HepG2 (cell line): ENCODE data around the gene FAM184B. TPM values are rescaled to one million over a fixed set of nuclear protein-coding genes. Genes with fewer than 3 reads are reported as not detected.

ENCODE experiments used
- ATAC-seq: fragments of 200-7000 bp; cut with Tn5 transposase; 3 replicates; pipeline ENCODE4 v1.9.1; 2020; ENCODE audit warnings: mild to moderate bottlenecking, moderate library complexity
- BruUV-seq: library from RNA; stranded (reverse); fragments of 400-500 nt; replicated peaks from 2 replicates; lab custom pipeline; 2021; lab: Mats Ljungman, UMichigan
- CTCF ChIA-PET: fragments of 300-600 bp; formaldehyde crosslinking; extraction: SDS; loops from one replicate; lab custom pipeline; 2021; ENCODE audit warnings: low total read pairs, inconsistent platforms, low intra/inter-chr PET ratio; lab: Yijun Ruan, JAX
- POLR2A ChIA-PET: fragments of 350-600 bp; sonication (Branson Sonifier 250); formaldehyde crosslinking; loops from one replicate; lab custom pipeline; 2020; ENCODE audit warnings: antibody characterized with exemption, inconsistent platforms; lab: Yijun Ruan, JAX
- DNase-seq: peaks from one replicate; pipeline ENCODE4 v3.0.0-alpha.2; 2015; ENCODE audit warnings: low spot score
- FAIRE-seq: peaks from 3 replicates; lab custom pipeline; 2011; peaks lifted over from hg19 to GRCh38; lab: Jason Lieb, UNC
- H2AFZ ChIP-seq: one replicate; pipeline ENCODE4 v1.6.1; 2011; ENCODE audit warnings: low read length, inconsistent platforms
- H3K27ac ChIP-seq: fragments of 300-600 bp; 3 replicates; pipeline ENCODE4 v1.8.0; 2011; ENCODE audit warnings: mixed run types, mild to moderate bottlenecking, mixed read lengths, low read length, inconsistent platforms; ENCODE audit not compliant: insufficient read depth; ENCODE audit errors: extremely low read length
- H3K27me3 ChIP-seq, 2 experiments: fragments of 200-600 bp in 1 of 2; 2 replicates in 1 of 2; 3 replicates in 1 of 2; pipeline versions ENCODE4 v1.6.0 to v1.8.0; 2011; ENCODE audit warnings: low read length in 2 of 2, mild to moderate bottlenecking in 2 of 2, moderate library complexity in 2 of 2, inconsistent platforms in 1 of 2; ENCODE audit not compliant: insufficient read depth in 2 of 2, control insufficient read depth in 1 of 2
- H3K36me3 ChIP-seq, 2 experiments: fragments of 200-600 bp in 1 of 2; replicated peaks in 1 of 2; 2 replicates in 1 of 2; 3 replicates in 1 of 2; pipeline versions ENCODE4 v1.5.1 to v1.8.0; 2011; ENCODE audit warnings: low read length in 2 of 2, inconsistent platforms in 1 of 2; ENCODE audit not compliant: insufficient read depth in 2 of 2, control insufficient read depth in 1 of 2
- H3K4me1 ChIP-seq: 2 replicates; pipeline ENCODE4 v1.5.1; 2012; ENCODE audit warnings: low read length, inconsistent platforms; ENCODE audit not compliant: insufficient read depth
- H3K4me2 ChIP-seq: 2 replicates; pipeline ENCODE4 v1.6.0; 2011; ENCODE audit warnings: low read depth, low read length, inconsistent platforms
- H3K4me3 ChIP-seq, 3 experiments: fragments of 200-600 bp in 1 of 3; sonication (generic), shearing (Covaris generic) in 1 of 3; replicated peaks in 1 of 3; 2 replicates each; pipeline ENCODE4 v1.5.1; 2011 to 2016; ENCODE audit warnings: low read length in 3 of 3, inconsistent platforms in 2 of 3, low read depth in 2 of 3, mild to moderate bottlenecking in 2 of 3, control low read depth in 1 of 3, mixed read lengths in 1 of 3; ENCODE audit not compliant: insufficient read depth in 1 of 3
- H3K79me2 ChIP-seq: one replicate; pipeline ENCODE4 v1.6.1; 2011; ENCODE audit warnings: low read length, inconsistent platforms; ENCODE audit not compliant: insufficient read depth
- H3K9ac ChIP-seq: 2 replicates; pipeline ENCODE4 v1.6.0; 2011; ENCODE audit warnings: mild to moderate bottlenecking, low read depth, low read length, inconsistent platforms; ENCODE audit not compliant: insufficient read depth
- H3K9me3 ChIP-seq: 2 replicates; pipeline ENCODE4 v1.5.1; 2012; ENCODE audit warnings: mild to moderate bottlenecking, low read length
- H4K20me1 ChIP-seq: 2 replicates; pipeline ENCODE4 v1.6.0; 2011; ENCODE audit warnings: inconsistent platforms, mild to moderate bottlenecking, low read length, moderate library complexity; ENCODE audit not compliant: insufficient read depth
- DZIP1 ChIP-seq: sonication (generic); formaldehyde crosslinking; IDR thresholded peaks from 2 replicates; pipeline ENCODE4 v1.5.0; 2020; ENCODE audit warnings: mild to moderate bottlenecking, missing genetic modification reagents
- HNRNPLL ChIP-seq: fragments of 200-400 bp; formaldehyde crosslinking; IDR thresholded peaks from 2 replicates; pipeline ENCODE4 v1.6.1; 2017; ENCODE audit warnings: mild to moderate bottlenecking, low read depth, low read length; ENCODE audit not compliant: poor library complexity, severe bottlenecking
- JUND ChIP-seq: sonication (generic); formaldehyde crosslinking; IDR thresholded peaks from 2 replicates; pipeline ENCODE4 v1.8.0; 2022; ENCODE audit warnings: mild to moderate bottlenecking, missing genetic modification reagents
- MIXL1 ChIP-seq: IDR thresholded peaks from 2 replicates; pipeline ENCODE4 v1.6.1; 2016
- NR2F6 ChIP-seq, 2 experiments: IDR thresholded peaks; 2 replicates each; pipeline ENCODE4 v1.6.1; 2016; ENCODE audit warnings: antibody characterized with exemption in 1 of 2, mild to moderate bottlenecking in 1 of 2
- RFX3 ChIP-seq: IDR thresholded peaks from 2 replicates; pipeline ENCODE4 v1.6.1; 2016; ENCODE audit warnings: missing biosample characterization, missing genetic modification reagents
- SAFB2 ChIP-seq: sonication (generic); formaldehyde crosslinking; IDR thresholded peaks from 2 replicates; pipeline ENCODE4 v1.5.1; 2020; ENCODE audit warnings: missing genetic modification reagents, low read depth, mild to moderate bottlenecking, borderline replicate concordance
- SALL1 ChIP-seq: sonication (generic); formaldehyde crosslinking; IDR thresholded peaks from 2 replicates; pipeline ENCODE4 v1.8.0; 2022; ENCODE audit warnings: mild to moderate bottlenecking, missing genetic modification reagents
- TGIF2 ChIP-seq: IDR thresholded peaks from 2 replicates; pipeline ENCODE4 v1.6.1; 2016; ENCODE audit warnings: control low read depth, missing compliant biosample characterization
- U2AF2 ChIP-seq: fragments of 200-400 bp; formaldehyde crosslinking; IDR thresholded peaks from 2 replicates; pipeline ENCODE4 v1.6.1; 2017; ENCODE audit warnings: low read depth, mild to moderate bottlenecking, low read length
- ZNF615 ChIP-seq: sonication (generic); formaldehyde crosslinking; IDR thresholded peaks from 2 replicates; pipeline ENCODE4 v1.5.0; 2020; ENCODE audit warnings: mild to moderate bottlenecking, missing genetic modification reagents, borderline replicate concordance
- WGBS: methylation state at CpG from one replicate; pipeline ENCODE4 v1.1.6; 2017; ENCODE audit warnings: low lambda C conversion rate; 5-methylcytosine and 5-hydroxymethylcytosine counted together
- in situ Hi-C: cut with HindIII; loops from 2 replicates; pipeline ENCODE4 v1.10.0; 2017; ENCODE audit warnings: low pct_unique_long_range_greater_than_20kb; ENCODE audit not compliant: extremely low pct_ligation_motif_present
- intact Hi-C: fragments of 100-400 bp; cut with micrococcal nuclease; formaldehyde crosslinking; loops from one replicate; pipeline ENCODE4 v1.10.0; 2022; ENCODE audit not compliant: unreplicated experiment
- polyA plus RNA-seq, 8 experiments: library from polyadenylated mRNA; depleted of rRNA in 3 of 8; stranded (reverse) in 7 of 8; unstranded in 1 of 8; fragments of >200 nt; fragmentation: Illumina TruSeq in 4 of 8; extraction: Trizol in 4 of 8; gene quantifications; 2 replicates each; pipeline versions ENCODE4 v1.2.1 to v1.2.3, GENCODE V29; 2011 to 2016; ENCODE audit warnings: low read depth in 4 of 8, missing spikeins in 1 of 8, mixed read lengths in 1 of 8; ENCODE audit not compliant: insufficient read depth in 1 of 8
- total RNA-seq, 5 experiments: library from RNA; depleted of rRNA; stranded (reverse); fragments of >200 nt; fragmentation: Illumina TruSeq; extraction: Trizol; gene quantifications; 2 replicates each; pipeline ENCODE4 v1.2.3, GENCODE V29; 2016; ENCODE audit warnings: low read depth in 1 of 5

FAM184B gene
- total and polyA plus RNA-seq, 2 of the 13 experiments (the other 11 are each of a cell fraction or from before 2014, with no cell fraction given): not detected

- 62% methylated on average over 3 of the region's 3 CpGs for WGBS
- no TSS peak for BruUV-seq
- Histone ChIP-seq H3K9ac (no peak overlapping the region), H3K27ac (no peak overlapping the region), H3K4me1 (peaks cover 14% of the 10 kb centered on the region; the same call in 1 of the 2 replicates), H3K4me3 (no peak overlapping the region), H3K4me2 (no peak overlapping the region), H3K9me3 (no peaks in the 10 kb centered on the region), H3K27me3 (peaks cover 3 to 30% of the 10 kb centered on the region in 2 experiments), H4K20me1 (no peaks in the 10 kb centered on the region), H2AFZ (no peak overlapping the region), H3K79me2 (no peaks in the 10 kb centered on the region), H3K36me3 (no peaks in the 10 kb centered on the region)
- in situ Hi-C loops: no loop called here
- FAIRE-seq: no peak
- POLR2A ChIA-PET: no interaction called here
- no peak for DNase-seq
- TF ChIP-seq NR2F6 (IDR thresholded peaks at IDR 0.05): no peak
- no peak for TF ChIP-seq NR2F6 (CRISPR knock-in tag; IDR thresholded peaks at IDR 0.05)
- no peak for TF ChIP-seq SALL1 (CRISPR knock-in tag)
- no peak for TF ChIP-seq ZNF615 (CRISPR knock-in tag)
- no peak for TF ChIP-seq JUND (CRISPR knock-in tag)
- TF ChIP-seq U2AF2: no peak
- no peak for TF ChIP-seq SAFB2 (CRISPR knock-in tag)
- no peak for TF ChIP-seq TGIF2
- TF ChIP-seq RFX3 (CRISPR knock-in tag): no peak
- no peak for TF ChIP-seq DZIP1 (CRISPR knock-in tag)
- no peak for TF ChIP-seq HNRNPLL
- TF ChIP-seq MIXL1 (CRISPR knock-in tag): no peak
- CTCF ChIA-PET: no interaction called here
- no peak for ATAC-seq
- intact Hi-C loops: no loop called here
Observed at GRCh38 chr4:17778431-17778830, 3.0 kb downstream of the FAM184B start.
